ENCODE results near the gene BMAL2.

Gene BMAL2

DNA sequence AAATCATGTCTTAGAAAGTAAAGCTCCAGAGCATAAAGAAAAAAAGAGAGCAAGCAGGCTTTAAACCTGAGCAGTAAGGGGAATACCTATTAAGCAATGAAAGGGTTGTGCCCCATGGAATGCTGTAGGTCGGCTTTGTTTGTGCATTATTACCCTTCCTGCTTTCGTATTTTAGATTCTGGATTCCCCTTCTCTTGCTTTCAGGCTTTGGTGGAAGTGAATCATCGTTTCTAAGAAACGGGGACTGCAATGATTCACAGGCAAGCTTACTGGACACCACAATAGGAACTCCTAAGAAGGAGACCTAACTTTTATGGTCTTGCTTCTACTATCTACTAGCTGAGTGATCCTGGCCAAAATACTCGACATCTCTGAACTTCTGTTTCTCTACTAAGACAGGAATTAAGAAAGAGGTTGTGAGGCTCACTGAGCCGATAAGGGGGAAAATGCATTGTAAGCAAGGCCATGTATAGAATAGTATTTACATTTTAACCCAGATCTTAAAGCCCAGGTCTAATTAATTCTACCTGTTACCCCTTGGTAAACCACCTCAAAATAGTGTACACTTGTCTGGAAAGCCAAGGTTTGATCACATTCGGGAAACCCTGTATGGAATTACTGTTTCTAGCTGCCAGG lies 1.2 kb upstream of the BMAL2 start:
- Histone ChIP-seq H3K79me2 (no peaks in the 10 kb centered on the region), H3K27me3 (ENCODE audit: control insufficient read depth, insufficient read depth, low read length) (no peaks in the 10 kb centered on the region), H3K27ac (no peak overlapping the region), H3K36me3 (ENCODE audit: control insufficient read depth, insufficient read depth, low read length) (no peaks in the 10 kb centered on the region), H3K4me1 (no peaks in the 10 kb centered on the region), H3K4me3 (ENCODE audit: low read depth, low read length) (no peak overlapping the region), H3K9me3 (ENCODE audit: control insufficient read depth, low read length) (no peaks in the 10 kb centered on the region), H3K9ac (no peak overlapping the region), H2AFZ (peak overlapping the region; percentile 89), H3K4me2 (ENCODE audit: low read length) (no peak overlapping the region)
- TF ChIP-seq, protein P1, sequence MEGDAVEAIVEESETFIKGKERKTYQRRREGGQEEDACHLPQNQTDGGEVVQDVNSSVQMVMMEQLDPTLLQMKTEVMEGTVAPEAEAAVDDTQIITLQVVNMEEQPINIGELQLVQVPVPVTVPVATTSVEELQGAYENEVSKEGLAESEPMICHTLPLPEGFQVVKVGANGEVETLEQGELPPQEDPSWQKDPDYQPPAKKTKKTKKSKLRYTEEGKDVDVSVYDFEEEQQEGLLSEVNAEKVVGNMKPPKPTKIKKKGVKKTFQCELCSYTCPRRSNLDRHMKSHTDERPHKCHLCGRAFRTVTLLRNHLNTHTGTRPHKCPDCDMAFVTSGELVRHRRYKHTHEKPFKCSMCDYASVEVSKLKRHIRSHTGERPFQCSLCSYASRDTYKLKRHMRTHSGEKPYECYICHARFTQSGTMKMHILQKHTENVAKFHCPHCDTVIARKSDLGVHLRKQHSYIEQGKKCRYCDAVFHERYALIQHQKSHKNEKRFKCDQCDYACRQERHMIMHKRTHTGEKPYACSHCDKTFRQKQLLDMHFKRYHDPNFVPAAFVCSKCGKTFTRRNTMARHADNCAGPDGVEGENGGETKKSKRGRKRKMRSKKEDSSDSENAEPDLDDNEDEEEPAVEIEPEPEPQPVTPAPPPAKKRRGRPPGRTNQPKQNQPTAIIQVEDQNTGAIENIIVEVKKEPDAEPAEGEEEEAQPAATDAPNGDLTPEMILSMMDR (IDR thresholded peaks at IDR 0.05), result no peak

DNA sequence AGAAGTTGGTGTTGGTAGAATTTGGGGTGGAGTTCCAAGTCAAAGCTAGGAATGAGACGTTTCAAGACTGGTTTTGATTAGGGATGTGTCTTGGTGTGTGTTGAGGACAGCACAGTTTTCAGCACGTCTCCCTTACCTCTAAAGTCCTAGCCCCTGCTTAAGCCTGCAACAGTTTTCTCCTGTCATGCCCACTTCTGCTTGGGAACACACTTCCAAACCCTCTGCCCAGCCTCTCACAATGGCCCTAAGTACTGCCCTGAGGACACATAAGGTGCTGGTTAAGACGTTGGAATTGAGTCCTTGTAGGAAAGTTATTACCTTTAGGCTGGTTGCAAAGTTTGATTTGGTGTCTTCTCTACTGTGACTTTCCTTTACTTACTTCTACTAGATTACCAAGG lies 710 bp upstream of the BMAL2 start:
- Histone ChIP-seq H3K27ac (no peak overlapping the region), H3K36me3 (ENCODE audit: control insufficient read depth, insufficient read depth, low read length) (no peaks in the 10 kb centered on the region), H2AFZ (peak overlapping the region; percentile 89), H3K27me3 (ENCODE audit: control insufficient read depth, insufficient read depth, low read length) (no peaks in the 10 kb centered on the region), H3K9ac (no peak overlapping the region), H3K79me2 (no peaks in the 10 kb centered on the region), H3K4me3 (ENCODE audit: low read depth, low read length) (no peak overlapping the region), H3K4me1 (no peaks in the 10 kb centered on the region), H3K9me3 (ENCODE audit: control insufficient read depth, low read length) (no peaks in the 10 kb centered on the region), H3K4me2 (ENCODE audit: low read length) (no peak overlapping the region)
- TF ChIP-seq, protein P1 (IDR thresholded peaks at IDR 0.05), result no peak

DNA sequence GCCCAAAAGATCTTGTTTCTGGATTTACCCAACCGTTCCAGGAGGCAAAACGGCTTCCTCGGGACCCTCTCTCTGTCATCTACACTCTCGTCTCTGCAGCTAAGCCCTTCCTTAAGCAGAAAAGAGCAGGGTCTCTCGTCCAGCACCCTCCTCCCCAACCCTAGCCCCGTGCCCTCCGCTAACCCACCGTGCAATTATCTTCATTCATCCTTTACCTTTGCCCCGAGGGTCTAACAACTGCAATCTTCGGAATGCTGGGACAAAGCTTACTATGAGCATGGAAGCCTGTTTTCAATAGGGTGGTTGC lies 276 bp upstream of the BMAL2 start:
- H3K36me3 ChIP-seq (ENCODE audit: control insufficient read depth, insufficient read depth, low read length), result no peaks in the 10 kb centered on the region
- no peaks in the 10 kb centered on the region for H3K9me3 ChIP-seq (ENCODE audit: control insufficient read depth, low read length)
- H3K27me3 ChIP-seq (ENCODE audit: control insufficient read depth, insufficient read depth, low read length), result no peaks in the 10 kb centered on the region
- peak overlapping the region; percentile 89 for H2AFZ ChIP-seq
- peak overlapping the region; percentile 54 for H3K4me2 ChIP-seq (ENCODE audit: low read length)
- H3K79me2 ChIP-seq, result no peaks in the 10 kb centered on the region
- TF ChIP-seq, protein P1 (IDR thresholded peaks at IDR 0.05), result no peak
- no peak overlapping the region for H3K27ac ChIP-seq
- H3K9ac ChIP-seq, result no peak overlapping the region
- no peaks in the 10 kb centered on the region for H3K4me1 ChIP-seq
- peak overlapping the region; percentile 8 for H3K4me3 ChIP-seq (ENCODE audit: low read depth, low read length)

DNA sequence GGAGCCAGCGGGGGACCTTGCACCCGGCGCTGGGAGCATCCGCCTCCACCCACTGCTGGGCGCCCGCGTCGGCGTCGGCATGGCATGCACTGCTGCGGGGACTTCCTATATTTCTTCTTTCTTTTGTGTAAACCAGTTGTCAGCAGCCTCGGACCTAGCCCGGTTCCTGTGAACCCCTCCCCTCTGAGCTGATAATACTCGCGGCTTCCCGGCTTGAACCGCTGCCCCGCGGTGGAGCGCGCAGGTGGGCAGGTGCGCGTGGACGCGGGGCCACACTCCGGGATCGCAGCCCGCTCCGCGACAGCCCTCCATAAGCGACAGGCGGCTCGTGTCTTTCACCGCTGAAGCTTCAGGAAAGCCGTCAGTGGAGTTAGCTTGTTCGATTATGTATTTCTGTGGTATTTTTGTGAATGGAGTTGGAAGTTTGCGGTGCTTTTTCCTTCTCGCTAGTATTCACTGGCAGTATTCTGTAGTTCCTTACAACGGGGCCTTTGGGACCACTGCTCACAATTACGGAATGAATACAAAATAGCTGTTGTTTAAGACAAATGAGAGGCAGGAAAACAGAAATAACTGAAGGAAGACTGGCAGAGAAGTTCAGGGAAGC lies 870 bp downstream of the BMAL2 start:
- Histone ChIP-seq H3K4me1 (no peaks in the 10 kb centered on the region), H3K9ac (no peak overlapping the region), H3K4me2 (ENCODE audit: low read length) (peak overlapping the region; percentile 84), H3K4me3 (ENCODE audit: low read depth, low read length) (peak overlapping the region; percentile 51), H3K27me3 (ENCODE audit: control insufficient read depth, insufficient read depth, low read length) (no peaks in the 10 kb centered on the region), H3K79me2 (no peaks in the 10 kb centered on the region), H3K27ac (no peak overlapping the region), H3K9me3 (ENCODE audit: control insufficient read depth, low read length) (no peaks in the 10 kb centered on the region), H2AFZ (peak overlapping the region; percentile 89), H3K36me3 (ENCODE audit: control insufficient read depth, insufficient read depth, low read length) (no peaks in the 10 kb centered on the region)
- TF ChIP-seq, protein P1 (IDR thresholded peaks at IDR 0.05), result no peak

Measured in parathyroid adenoma (tissue), 2 donors.